GM08714 (cell line): Measurements from ENCODE around the gene ACSM5.

Experiments used
- H3K4me3 ChIP-seq: fragments of 200-500 bp; sonication (Bioruptor generic); 2 replicates; pipeline ENCODE4 v1.5.1; 2014; ENCODE audit warnings: mild to moderate bottlenecking, low read length, inconsistent platforms
- ZNF274 ChIP-seq: IDR thresholded peaks from 2 replicates; pipeline ENCODE4 v1.6.1; 2012; ENCODE audit warnings: mild to moderate bottlenecking, low read depth, low read length

Gene ACSM5

GRCh38 chr16:20484726-20485125, 75.4 kb downstream of the ACSM5 start:
- TF ChIP-seq ZNF274 = no peak
- no peak overlapping the region for H3K4me3 ChIP-seq

- no peak overlapping the region for H3K4me3 ChIP-seq
- TF ChIP-seq ZNF274 = no peak
These were observed 76.1 kb downstream of the ACSM5 start for GRCh38 chr16:20485408-20485807.
